IMR-90 (cell line): Measurements from ENCODE around the gene TEPSIN. TPM values are rescaled to one million over a fixed set of nuclear protein-coding genes. Genes with fewer than 3 reads are reported as not detected.

ENCODE experiments used
- ATAC-seq: fragments of 200-7000 bp; cut with Tn5 transposase; 2 replicates; pipeline ENCODE4 v1.9.1; 2020; ENCODE audit warnings: low read depth, mild to moderate bottlenecking, moderate library complexity
- BruUV-seq: library from RNA; stranded (reverse); fragments of 400-500 nt; replicated peaks from 2 replicates; lab custom pipeline; 2021; lab: Mats Ljungman, UMichigan
- CTCF ChIA-PET: fragments of 300-600 bp; formaldehyde crosslinking; extraction: SDS; loops from one replicate; lab custom pipeline; 2021; ENCODE audit warnings: antibody characterized with exemption; lab: Yijun Ruan, JAX
- POLR2A ChIA-PET: fragments of 300-600 bp; sonication (Branson Sonifier 250); formaldehyde crosslinking; loops from one replicate; lab custom pipeline; 2022; ENCODE audit warnings: antibody characterized with exemption; ENCODE audit not compliant: unreplicated experiment; lab: Charles Lee
- DNase-seq: peaks from one replicate; pipeline ENCODE4 v3.0.0; 2013
- H2AFZ ChIP-seq: replicated peaks from 2 replicates; pipeline ENCODE3; 2013; ENCODE audit warnings: low read length, mild to moderate bottlenecking; ENCODE audit not compliant: poor library complexity
- H2AK5ac ChIP-seq: 2 replicates; pipeline ENCODE4 v1.6.1; 2013; ENCODE audit warnings: low read depth, low read length, inconsistent platforms
- H2AK9ac ChIP-seq: replicated peaks from 2 replicates; pipeline ENCODE3; 2013; ENCODE audit warnings: mild to moderate bottlenecking, low read depth, low read length, moderate library complexity; ENCODE audit not compliant: poor library complexity
- H2BK120ac ChIP-seq: 2 replicates; pipeline ENCODE4 v1.6.1; 2013; ENCODE audit warnings: low read depth, low read length, inconsistent platforms
- H2BK15ac ChIP-seq: 3 replicates; pipeline ENCODE4 v1.6.1; 2013; ENCODE audit warnings: low read depth, low read length, inconsistent platforms
- H2BK20ac ChIP-seq: 2 replicates; pipeline ENCODE4 v1.6.1; 2013; ENCODE audit warnings: low read depth, mild to moderate bottlenecking, inconsistent platforms, low read length, moderate library complexity
- H2BK5ac ChIP-seq: 2 replicates; pipeline ENCODE4 v1.6.1; 2013; ENCODE audit warnings: mild to moderate bottlenecking, low read depth, low read length, inconsistent platforms; ENCODE audit not compliant: poor library complexity, severe bottlenecking
- H3K14ac ChIP-seq: replicated peaks from 2 replicates; pipeline ENCODE4 v1.6.1; 2013; ENCODE audit warnings: low read depth, low read length, inconsistent platforms
- H3K18ac ChIP-seq: 2 replicates; pipeline ENCODE4 v1.6.1; 2013; ENCODE audit warnings: low read depth, low read length, control low read depth
- H3K23ac ChIP-seq: 2 replicates; pipeline ENCODE4 v1.6.1; 2013; ENCODE audit warnings: low read depth, low read length, inconsistent platforms
- H3K27ac ChIP-seq: 2 replicates; pipeline ENCODE4 v1.5.1; 2013; ENCODE audit warnings: mild to moderate bottlenecking, control low read depth, low read length; ENCODE audit not compliant: insufficient read depth
- H3K27me3 ChIP-seq: 2 replicates; pipeline ENCODE4 v1.6.1; 2013; ENCODE audit warnings: low read length; ENCODE audit not compliant: control insufficient read depth, insufficient read depth
- H3K36me3 ChIP-seq: 2 replicates; pipeline ENCODE4 v1.6.1; 2013; ENCODE audit warnings: low read length, mixed read lengths; ENCODE audit not compliant: control insufficient read depth, insufficient read depth
- H3K4ac ChIP-seq: 2 replicates; pipeline ENCODE4 v1.6.1; 2013; ENCODE audit warnings: low read depth, low read length, inconsistent platforms
- H3K4me1 ChIP-seq: 2 replicates; pipeline ENCODE4 v1.6.1; 2013; ENCODE audit warnings: low read length, mixed read lengths; ENCODE audit not compliant: control insufficient read depth, insufficient read depth
- H3K4me2 ChIP-seq: 2 replicates; pipeline ENCODE4 v1.6.1; 2013; ENCODE audit warnings: low read depth, mild to moderate bottlenecking, control low read depth, low read length, moderate library complexity
- H3K4me3 ChIP-seq: 2 replicates; pipeline ENCODE4 v1.5.1; 2013; ENCODE audit warnings: low read depth, mild to moderate bottlenecking, control low read depth, low read length, moderate library complexity; ENCODE audit not compliant: insufficient read depth
- H3K56ac ChIP-seq: 2 replicates; pipeline ENCODE4 v1.6.1; 2013; ENCODE audit warnings: low read length, inconsistent platforms; ENCODE audit not compliant: insufficient read depth; ENCODE audit errors: extremely low read depth
- H3K79me1 ChIP-seq, 2 experiments: 2 replicates each; pipeline ENCODE4 v1.6.1; 2013; ENCODE audit warnings: low read length in 2 of 2, inconsistent platforms in 1 of 2, low read depth in 1 of 2
- H3K9ac ChIP-seq: 2 replicates; pipeline ENCODE4 v1.6.1; 2013; ENCODE audit warnings: low read depth, low read length, control low read depth
- H3K9me1 ChIP-seq: 2 replicates; pipeline ENCODE4 v1.6.1; 2013; ENCODE audit warnings: low read length, inconsistent platforms; ENCODE audit not compliant: insufficient read depth
- H3K9me3 ChIP-seq: 2 replicates; pipeline ENCODE4 v1.6.1; 2013; ENCODE audit warnings: low read length; ENCODE audit not compliant: control insufficient read depth, insufficient read depth
- H4K20me1 ChIP-seq: 2 replicates; pipeline ENCODE4 v1.6.1; 2013; ENCODE audit warnings: low read length, inconsistent platforms; ENCODE audit not compliant: insufficient read depth
- H4K5ac ChIP-seq: 2 replicates; pipeline ENCODE4 v1.6.1; 2013; ENCODE audit warnings: mild to moderate bottlenecking, low read depth, low read length, control low read depth
- H4K8ac ChIP-seq, 2 experiments: 2 replicates each; pipeline ENCODE4 v1.6.1; 2013; ENCODE audit warnings: low read depth in 2 of 2, low read length in 2 of 2, control low read depth in 1 of 2, inconsistent platforms in 1 of 2
- H4K91ac ChIP-seq: 2 replicates; pipeline ENCODE4 v1.6.1; 2013; ENCODE audit warnings: low read depth, low read length, inconsistent platforms; ENCODE audit not compliant: insufficient read depth
- CEBPB ChIP-seq: IDR thresholded peaks from 2 replicates; pipeline ENCODE4 v1.6.1; 2012; ENCODE audit warnings: low read depth, low read length, improper control_type of control experiment
- ELK1 ChIP-seq: fragments of 150-350 bp; IDR thresholded peaks from 2 replicates; pipeline ENCODE4 v1.6.1; 2016; ENCODE audit warnings: low read depth, mild to moderate bottlenecking, low read length, moderate library complexity, borderline replicate concordance
- FOS ChIP-seq: fragments of 150-350 bp; IDR thresholded peaks from 2 replicates; pipeline ENCODE4 v1.6.1; 2016; ENCODE audit warnings: low read depth, low read length
- MAZ ChIP-seq: IDR thresholded peaks from 2 replicates; pipeline ENCODE4 v1.6.1; 2012; ENCODE audit warnings: low read depth, mild to moderate bottlenecking, low read length, improper control_type of control experiment, moderate library complexity, borderline replicate concordance
- POLR2A ChIP-seq: IDR thresholded peaks from 2 replicates; pipeline ENCODE4 v1.6.1; 2012; ENCODE audit warnings: mild to moderate bottlenecking, low read depth, low read length
- RAD21 ChIP-seq: IDR thresholded peaks from 2 replicates; pipeline ENCODE4 v1.6.1; 2012; ENCODE audit warnings: low read length, improper control_type of control experiment
- RCOR1 ChIP-seq: IDR thresholded peaks from 2 replicates; pipeline ENCODE4 v1.6.1; 2012; ENCODE audit warnings: mild to moderate bottlenecking, low read length, improper control_type of control experiment; ENCODE audit not compliant: insufficient replicate concordance
- RFX5 ChIP-seq: IDR thresholded peaks from 2 replicates; pipeline ENCODE4 v1.8.0; 2012; ENCODE audit warnings: low read depth, mild to moderate bottlenecking, low read length, moderate library complexity
- WGBS, 2 experiments: methylation state at CpG; one replicate each; pipeline versions ENCODE4 v1.1.5 to v1.1.7; 2013; ENCODE audit warnings: missing lambda C conversion rate in 2 of 2; ENCODE audit not compliant: insufficient read length in 1 of 2; ENCODE audit errors: extremely low coverage in 2 of 2; 5-methylcytosine and 5-hydroxymethylcytosine counted together
- dilution Hi-C: fragments of 300-500 bp; cut with HindIII; formaldehyde crosslinking; loops from one replicate; pipeline ENCODE4 v1.14.3; 2018; ENCODE audit warnings: low sequenced_read_pairs; ENCODE audit not compliant: unreplicated experiment
- in situ Hi-C: fragments of 300-500 bp; cut with MboI; formaldehyde crosslinking; loops from 3 replicates; pipeline ENCODE4 v1.14.3; 2019; ENCODE audit warnings: low sequenced_read_pairs, inconsistent platforms, mixed read lengths
- intact Hi-C: fragments of 100-400 bp; cut with micrococcal nuclease; formaldehyde crosslinking; loops from 2 replicates; pipeline ENCODE4 v1.10.0; 2022
- polyA plus RNA-seq, 3 experiments: library from polyadenylated mRNA; depleted of rRNA; stranded (reverse); fragments of >200 nt; gene quantifications; 2 replicates each; pipeline ENCODE4 v1.2.3, GENCODE V29; 2012; ENCODE audit warnings: low replicate concordance in 1 of 3
- total RNA-seq: library from RNA; depleted of rRNA; stranded (reverse); fragments of >200 nt; gene quantifications from 2 replicates; pipeline ENCODE4 v1.2.3, GENCODE V29; 2012
- TF ChIP-seq, protein P1 (sequence below): conservative IDR thresholded peaks from 2 replicates; pipeline ENCODE4 v1.5.1; 2012; ENCODE audit warnings: mild to moderate bottlenecking, low read depth, low read length, improper control_type of control experiment
- TF ChIP-seq, protein P2 (sequence below): fragments of 150-350 bp; IDR thresholded peaks from 2 replicates; pipeline ENCODE4 v1.6.1; 2017; ENCODE audit warnings: mild to moderate bottlenecking, antibody characterized with exemption, low read length, low read depth

TEPSIN gene
- total and polyA plus RNA-seq, 2 of the 4 experiments (the other 2 are of a cell fraction) = 3.2 to 28.1 TPM

GRCh38 chr17:81250286-81251093 lies 11.6 kb upstream of the TEPSIN start:
- Histone ChIP-seq H3K14ac (no peak overlapping the region), H2BK20ac (no peak overlapping the region), H2AFZ (no peak overlapping the region), H4K8ac (no peak overlapping the region), H2AK9ac (no peak overlapping the region), H3K56ac (no peak overlapping the region), H3K9me1 (peaks cover 7% of the 10 kb centered on the region), H4K20me1 (peaks cover 20% of the 10 kb centered on the region), H2BK120ac (no peak overlapping the region), H3K18ac (no peak overlapping the region), H3K9me3 (no peaks in the 10 kb centered on the region), H2BK5ac (no peak overlapping the region), H3K36me3 (peaks cover 29% of the 10 kb centered on the region), H2BK15ac (no peak overlapping the region), H2AK5ac (no peak overlapping the region), H3K4me1 (peaks cover 7% of the 10 kb centered on the region), H3K27ac (no peak overlapping the region), H4K91ac (no peak overlapping the region), H3K27me3 (no peaks in the 10 kb centered on the region), H3K79me1 (peaks cover 9 to 22% of the 10 kb centered on the region in 2 experiments; a peak in 3 of 4 replicates), H3K9ac (no peak overlapping the region), H3K23ac (no peak overlapping the region), H4K5ac (no peak overlapping the region), H3K4ac (no peak overlapping the region), H3K4me3 (no peak overlapping the region), H3K4me2 (no peak overlapping the region)
- 86% methylated on average over 19 of the region's 31 CpGs; no CpG with 5 or more reads in 1 of the 2 experiments for WGBS, 2 experiments
- ChIA-PET CTCF (no interaction called here), POLR2A (no interaction called here)
- no peak for DNase-seq
- TF ChIP-seq CEBPB (no peak), POLR2A (no peak), ELK1 (no peak), RFX5 (no peak), RCOR1 (no peak), FOS (no peak), RAD21 (no peak), MAZ (no peak)
- TF ChIP-seq, protein P1, sequence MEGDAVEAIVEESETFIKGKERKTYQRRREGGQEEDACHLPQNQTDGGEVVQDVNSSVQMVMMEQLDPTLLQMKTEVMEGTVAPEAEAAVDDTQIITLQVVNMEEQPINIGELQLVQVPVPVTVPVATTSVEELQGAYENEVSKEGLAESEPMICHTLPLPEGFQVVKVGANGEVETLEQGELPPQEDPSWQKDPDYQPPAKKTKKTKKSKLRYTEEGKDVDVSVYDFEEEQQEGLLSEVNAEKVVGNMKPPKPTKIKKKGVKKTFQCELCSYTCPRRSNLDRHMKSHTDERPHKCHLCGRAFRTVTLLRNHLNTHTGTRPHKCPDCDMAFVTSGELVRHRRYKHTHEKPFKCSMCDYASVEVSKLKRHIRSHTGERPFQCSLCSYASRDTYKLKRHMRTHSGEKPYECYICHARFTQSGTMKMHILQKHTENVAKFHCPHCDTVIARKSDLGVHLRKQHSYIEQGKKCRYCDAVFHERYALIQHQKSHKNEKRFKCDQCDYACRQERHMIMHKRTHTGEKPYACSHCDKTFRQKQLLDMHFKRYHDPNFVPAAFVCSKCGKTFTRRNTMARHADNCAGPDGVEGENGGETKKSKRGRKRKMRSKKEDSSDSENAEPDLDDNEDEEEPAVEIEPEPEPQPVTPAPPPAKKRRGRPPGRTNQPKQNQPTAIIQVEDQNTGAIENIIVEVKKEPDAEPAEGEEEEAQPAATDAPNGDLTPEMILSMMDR = no peak
- TF ChIP-seq, protein P2, sequence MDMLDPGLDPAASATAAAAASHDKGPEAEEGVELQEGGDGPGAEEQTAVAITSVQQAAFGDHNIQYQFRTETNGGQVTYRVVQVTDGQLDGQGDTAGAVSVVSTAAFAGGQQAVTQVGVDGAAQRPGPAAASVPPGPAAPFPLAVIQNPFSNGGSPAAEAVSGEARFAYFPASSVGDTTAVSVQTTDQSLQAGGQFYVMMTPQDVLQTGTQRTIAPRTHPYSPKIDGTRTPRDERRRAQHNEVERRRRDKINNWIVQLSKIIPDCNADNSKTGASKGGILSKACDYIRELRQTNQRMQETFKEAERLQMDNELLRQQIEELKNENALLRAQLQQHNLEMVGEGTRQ = no peak
- dilution Hi-C loops = no loop called here
- no TSS peak for BruUV-seq
- in situ Hi-C loops = no loop called here
- no peak for ATAC-seq
- intact Hi-C loops = no loop called here
